HCT116 (cell line): ENCODE results near the gene LRIG1. TPM values are rescaled to one million over a fixed set of nuclear protein-coding genes. Genes with fewer than 3 reads are reported as not detected.

Experiments
- ATAC-seq: fragments of 200-7000 bp; cut with Tn5 transposase; 2 replicates; pipeline ENCODE4 v1.9.1; 2020; ENCODE audit warnings: mild to moderate bottlenecking, moderate library complexity
- BruUV-seq: library from RNA; stranded (reverse); fragments of 400-500 nt; replicated peaks from 2 replicates; lab custom pipeline; 2021; lab: Mats Ljungman, UMichigan
- CTCF ChIA-PET: fragments of 300-600 bp; sonication (Branson Sonifier 250); formaldehyde crosslinking; loops from one replicate; lab custom pipeline; 2021; ENCODE audit warnings: antibody characterized with exemption; lab: Charles Lee
- POLR2A ChIA-PET: fragments of 300-600, 350-600 bp; sonication (Branson Sonifier 250); formaldehyde crosslinking; loops from one replicate; lab custom pipeline; 2021; ENCODE audit warnings: antibody characterized with exemption; lab: Charles Lee
- RAD21 ChIA-PET, 2 experiments: fragments of 300-600 bp; sonication (Branson Sonifier 250); formaldehyde crosslinking; loops; one replicate each; lab custom pipeline; 2023; ENCODE audit warnings: low total read pairs in 2 of 2; ENCODE audit not compliant: uncharacterized antibody in 2 of 2, unreplicated experiment in 2 of 2, low non-redundant PET in 1 of 2; lab: Charles Lee
- DNase-seq: peaks from one replicate; pipeline ENCODE4 v3.0.0-alpha.2; 2010; ENCODE audit warnings: low read depth, low spot score
- H2AFZ ChIP-seq: fragments of 200-600 bp; shearing (Covaris generic), sonication (generic); 2 replicates; pipeline ENCODE4 v1.6.1; 2017; ENCODE audit warnings: low read depth, mixed run types, mixed read lengths, antibody characterized with exemption, low read length; ENCODE audit not compliant: poor library complexity, severe bottlenecking
- H3K27ac ChIP-seq: 2 replicates; pipeline ENCODE4 v1.5.1; 2012; ENCODE audit warnings: low read depth, low read length
- H3K27me3 ChIP-seq: fragments of 200-600 bp; sonication (generic); 2 replicates; pipeline ENCODE4 v1.6.1; 2016; ENCODE audit warnings: mixed run types, low read length, mixed read lengths; ENCODE audit not compliant: insufficient read depth
- H3K36me3 ChIP-seq, 2 experiments: fragments of 200-500 bp in 1 of 2; fragments of 200-600 bp in 1 of 2; sonication (Bioruptor generic) in 1 of 2; sonication (generic) in 1 of 2; 2 replicates each; pipeline versions ENCODE4 v1.5.1 to v1.6.1; 2014 to 2016; ENCODE audit warnings: low read length in 2 of 2, inconsistent platforms in 1 of 2, mixed read lengths in 1 of 2, mixed run types in 1 of 2; ENCODE audit not compliant: insufficient read depth in 2 of 2, control insufficient read depth in 1 of 2
- H3K4me1 ChIP-seq, 2 experiments: fragments of 200-600 bp in 1 of 2; sonication (generic) in 1 of 2; 2 replicates each; pipeline versions ENCODE4 v1.5.1 to v1.6.1; 2012 to 2017; ENCODE audit warnings: low read length in 2 of 2, inconsistent platforms in 1 of 2, mild to moderate bottlenecking in 1 of 2, mixed read lengths in 1 of 2, mixed run types in 1 of 2, moderate library complexity in 1 of 2; ENCODE audit not compliant: insufficient read depth in 2 of 2, control insufficient read depth in 1 of 2
- H3K4me2 ChIP-seq: fragments of 200-600 bp; sonication (generic); 2 replicates; pipeline ENCODE4 v1.6.1; 2017; ENCODE audit warnings: mixed run types, low read length, mixed read lengths
- H3K4me3 ChIP-seq, 2 experiments: fragments of 200-600 bp in 1 of 2; sonication (generic) in 1 of 2; replicated peaks in 1 of 2; 2 replicates each; pipeline ENCODE4 v1.5.1; 2011 to 2016; ENCODE audit warnings: low read length in 2 of 2, control low read depth in 1 of 2, low read depth in 1 of 2, mild to moderate bottlenecking in 1 of 2, mixed read lengths in 1 of 2, mixed run types in 1 of 2
- H3K79me2 ChIP-seq: fragments of 200-600 bp; sonication (generic); 2 replicates; pipeline ENCODE4 v1.6.1; 2017; ENCODE audit warnings: mild to moderate bottlenecking, mixed run types, low read length, moderate library complexity, mixed read lengths; ENCODE audit not compliant: insufficient read depth
- H3K9ac ChIP-seq: fragments of 200-600 bp; sonication (generic); 2 replicates; pipeline ENCODE4 v1.6.1; 2016; ENCODE audit warnings: low read length, mixed read lengths
- H3K9me2 ChIP-seq: fragments of 200-600 bp; sonication (generic), shearing (Covaris generic); 2 replicates; pipeline ENCODE4 v1.6.1; 2017; ENCODE audit warnings: mixed run types, mild to moderate bottlenecking, moderate library complexity; ENCODE audit not compliant: insufficient read depth
- H3K9me3 ChIP-seq, 2 experiments: fragments of 200-500 bp in 1 of 2; fragments of 200-600 bp in 1 of 2; sonication (Bioruptor generic) in 1 of 2; sonication (generic) in 1 of 2; 2 replicates each; pipeline ENCODE4 v1.6.1; 2014 to 2017; ENCODE audit warnings: low read length in 2 of 2, mixed read lengths in 2 of 2, inconsistent platforms in 1 of 2, low read depth in 1 of 2, mild to moderate bottlenecking in 1 of 2, mixed run types in 1 of 2, moderate library complexity in 1 of 2; ENCODE audit not compliant: control insufficient read depth in 1 of 2, insufficient read depth in 1 of 2
- H4K20me1 ChIP-seq: fragments of 200-600 bp; sonication (generic), shearing (Covaris generic); 2 replicates; pipeline ENCODE4 v1.6.1; 2017; ENCODE audit warnings: mixed run types, mild to moderate bottlenecking, moderate library complexity; ENCODE audit not compliant: insufficient read depth
- CBX3 ChIP-seq: IDR thresholded peaks from 2 replicates; pipeline ENCODE4 v1.6.1; 2012; ENCODE audit warnings: low read depth
- EGR1 ChIP-seq: IDR thresholded peaks from 2 replicates; pipeline ENCODE4 v1.6.1; 2012; ENCODE audit warnings: low read depth
- ELF1 ChIP-seq: IDR thresholded peaks from 2 replicates; pipeline ENCODE4 v1.6.1; 2012; ENCODE audit warnings: low read depth, borderline replicate concordance
- EZH2phosphoT487 ChIP-seq: fragments of 200-600 bp; IDR thresholded peaks from 2 replicates; pipeline ENCODE4 v1.6.1; 2018; ENCODE audit warnings: antibody characterized with exemption, borderline replicate concordance
- FOSL1 ChIP-seq: IDR thresholded peaks from 2 replicates; pipeline ENCODE4 v1.6.1; 2012; ENCODE audit warnings: low read depth
- POLR2A ChIP-seq: IDR thresholded peaks from 2 replicates; pipeline ENCODE4 v1.7.0; 2011; ENCODE audit warnings: borderline replicate concordance; ENCODE audit not compliant: insufficient read depth, insufficient read length; ENCODE audit errors: extremely low read depth
- POLR2AphosphoS5 ChIP-seq: IDR thresholded peaks from 2 replicates; pipeline ENCODE4 v1.6.1; 2011; ENCODE audit warnings: mild to moderate bottlenecking, low read depth, low read length, moderate library complexity
- RAD21 ChIP-seq: IDR thresholded peaks from 2 replicates; pipeline ENCODE4 v1.6.1; 2012; ENCODE audit warnings: low read depth, mild to moderate bottlenecking
- SIN3A ChIP-seq: IDR thresholded peaks from 2 replicates; pipeline ENCODE4 v1.6.1; 2012; ENCODE audit warnings: low read depth
- SP1 ChIP-seq: IDR thresholded peaks from 2 replicates; pipeline ENCODE4 v1.6.1; 2012; ENCODE audit warnings: low read depth
- SRF ChIP-seq: IDR thresholded peaks from 2 replicates; pipeline ENCODE4 v1.6.1; 2012; ENCODE audit warnings: low read depth
- TCF7L2 ChIP-seq: IDR thresholded peaks from 2 replicates; pipeline ENCODE4 v1.7.0; 2011; ENCODE audit warnings: borderline replicate concordance, inconsistent platforms; ENCODE audit not compliant: insufficient read depth, insufficient read length; ENCODE audit errors: extremely low read depth
- YY1 ChIP-seq: IDR thresholded peaks from 2 replicates; pipeline ENCODE4 v1.6.1; 2011; ENCODE audit warnings: low read length, low read depth, moderate library complexity, mild to moderate bottlenecking; ENCODE audit not compliant: insufficient replicate concordance; ENCODE audit errors: extremely low read depth
- ZNF274 ChIP-seq: fragments of 200-500 bp; sonication (Bioruptor generic); IDR thresholded peaks from 2 replicates; pipeline ENCODE4 v1.6.1; 2014; ENCODE audit warnings: mild to moderate bottlenecking, low read depth, low read length, inconsistent platforms
- intact Hi-C: fragments of 100-400 bp; cut with micrococcal nuclease; formaldehyde crosslinking; loops from 2 replicates; pipeline ENCODE4 v1.10.0; 2022
- total RNA-seq: library from RNA; stranded (reverse); gene quantifications from one replicate; pipeline ENCODE4 v1.2.1, GENCODE V29; 2021; ENCODE audit not compliant: unreplicated experiment
- TF ChIP-seq, protein P1 (sequence below), 3 experiments: fragments of 200-600 bp in 1 of 3; sonication (generic) in 1 of 3; IDR thresholded peaks in 2 of 3; conservative IDR thresholded peaks in 1 of 3; 2 replicates each; pipeline ENCODE4 v1.5.1; 2012 to 2017; ENCODE audit warnings: low read depth in 2 of 3, low read length in 2 of 3, antibody characterized with exemption in 1 of 3, borderline replicate concordance in 1 of 3, control low read depth in 1 of 3, mild to moderate bottlenecking in 1 of 3, mixed read lengths in 1 of 3, mixed run types in 1 of 3, moderate library complexity in 1 of 3; ENCODE audit not compliant: insufficient read depth in 1 of 3
- TF ChIP-seq, protein P2 (sequence below): IDR thresholded peaks from 2 replicates; pipeline ENCODE4 v1.6.1; 2011; ENCODE audit warnings: mild to moderate bottlenecking, low read length, moderate library complexity; ENCODE audit not compliant: insufficient replicate concordance; ENCODE audit errors: extremely low read depth
- TF ChIP-seq, protein P3 (sequence below): IDR thresholded peaks from 2 replicates; pipeline ENCODE4 v1.6.1; 2012
- TF ChIP-seq, protein P4 (sequence below): IDR thresholded peaks from 2 replicates; pipeline ENCODE4 v1.6.1; 2012; ENCODE audit warnings: low read depth

Gene LRIG1
- total RNA-seq, 1 experiment from 2014 or later: 3.1 TPM

DNA sequence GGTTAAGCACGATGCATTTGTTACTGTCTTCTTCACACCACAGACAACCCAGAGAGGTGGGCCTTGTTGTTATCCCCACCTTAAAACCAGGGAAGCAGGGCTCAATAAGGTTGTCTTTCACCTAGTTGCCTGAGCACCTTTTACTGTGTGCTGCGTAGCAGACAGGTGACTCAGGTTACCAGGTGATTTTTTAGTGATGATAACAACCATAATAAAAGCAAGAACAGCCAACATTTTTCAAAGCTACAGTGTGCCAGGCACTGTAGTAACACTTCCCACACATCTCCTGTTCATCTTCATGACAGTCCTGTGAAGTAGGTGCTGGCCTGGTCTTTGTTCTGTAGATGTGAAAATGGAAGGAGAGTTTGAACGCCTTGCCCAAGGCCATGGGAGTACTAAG, 147.8 kb downstream of the LRIG1 start:
- no peaks in the 10 kb centered on the region for H3K79me2 ChIP-seq
- H3K4me1 ChIP-seq: no peaks in the 10 kb centered on the region
- ATAC-seq: no peak
- H3K36me3 ChIP-seq: no peaks in the 10 kb centered on the region
- H3K4me2 ChIP-seq: no peak overlapping the region
- CTCF ChIA-PET: no interaction called here
- no peak overlapping the region for H3K27ac ChIP-seq
- H3K27me3 ChIP-seq: no peaks in the 10 kb centered on the region
- RAD21 ChIA-PET: no interaction called here
- H3K4me3 ChIP-seq: no peak overlapping the region
- H3K9ac ChIP-seq: no peak overlapping the region
- DNase-seq: no peak
- no peaks in the 10 kb centered on the region for H3K9me2 ChIP-seq
- no peaks in the 10 kb centered on the region for H4K20me1 ChIP-seq
- POLR2A ChIA-PET: no interaction called here
- no TSS peak for BruUV-seq
- TF ChIP-seq FOSL1 (no peak), EGR1 (no peak), ZNF274 (no peak), CBX3 (no peak), ELF1 (no peak), SRF (no peak), RAD21 (no peak), TCF7L2 (no peak), POLR2AphosphoS5 (no peak), YY1 (no peak), SIN3A (no peak), EZH2phosphoT487 (no peak), SP1 (no peak), POLR2A (no peak)
- TF ChIP-seq, protein P1, sequence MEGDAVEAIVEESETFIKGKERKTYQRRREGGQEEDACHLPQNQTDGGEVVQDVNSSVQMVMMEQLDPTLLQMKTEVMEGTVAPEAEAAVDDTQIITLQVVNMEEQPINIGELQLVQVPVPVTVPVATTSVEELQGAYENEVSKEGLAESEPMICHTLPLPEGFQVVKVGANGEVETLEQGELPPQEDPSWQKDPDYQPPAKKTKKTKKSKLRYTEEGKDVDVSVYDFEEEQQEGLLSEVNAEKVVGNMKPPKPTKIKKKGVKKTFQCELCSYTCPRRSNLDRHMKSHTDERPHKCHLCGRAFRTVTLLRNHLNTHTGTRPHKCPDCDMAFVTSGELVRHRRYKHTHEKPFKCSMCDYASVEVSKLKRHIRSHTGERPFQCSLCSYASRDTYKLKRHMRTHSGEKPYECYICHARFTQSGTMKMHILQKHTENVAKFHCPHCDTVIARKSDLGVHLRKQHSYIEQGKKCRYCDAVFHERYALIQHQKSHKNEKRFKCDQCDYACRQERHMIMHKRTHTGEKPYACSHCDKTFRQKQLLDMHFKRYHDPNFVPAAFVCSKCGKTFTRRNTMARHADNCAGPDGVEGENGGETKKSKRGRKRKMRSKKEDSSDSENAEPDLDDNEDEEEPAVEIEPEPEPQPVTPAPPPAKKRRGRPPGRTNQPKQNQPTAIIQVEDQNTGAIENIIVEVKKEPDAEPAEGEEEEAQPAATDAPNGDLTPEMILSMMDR (IDR thresholded peaks at IDR 0.05 in 2 of 3, conservative IDR thresholded peaks at IDR 0.05 in 1 of 3; ENCODE audit: borderline replicate concordance in 1 of 3, insufficient read depth in 1 of 3, low read depth in 2 of 3, low read length in 2 of 3): no peak
- TF ChIP-seq, protein P2, sequence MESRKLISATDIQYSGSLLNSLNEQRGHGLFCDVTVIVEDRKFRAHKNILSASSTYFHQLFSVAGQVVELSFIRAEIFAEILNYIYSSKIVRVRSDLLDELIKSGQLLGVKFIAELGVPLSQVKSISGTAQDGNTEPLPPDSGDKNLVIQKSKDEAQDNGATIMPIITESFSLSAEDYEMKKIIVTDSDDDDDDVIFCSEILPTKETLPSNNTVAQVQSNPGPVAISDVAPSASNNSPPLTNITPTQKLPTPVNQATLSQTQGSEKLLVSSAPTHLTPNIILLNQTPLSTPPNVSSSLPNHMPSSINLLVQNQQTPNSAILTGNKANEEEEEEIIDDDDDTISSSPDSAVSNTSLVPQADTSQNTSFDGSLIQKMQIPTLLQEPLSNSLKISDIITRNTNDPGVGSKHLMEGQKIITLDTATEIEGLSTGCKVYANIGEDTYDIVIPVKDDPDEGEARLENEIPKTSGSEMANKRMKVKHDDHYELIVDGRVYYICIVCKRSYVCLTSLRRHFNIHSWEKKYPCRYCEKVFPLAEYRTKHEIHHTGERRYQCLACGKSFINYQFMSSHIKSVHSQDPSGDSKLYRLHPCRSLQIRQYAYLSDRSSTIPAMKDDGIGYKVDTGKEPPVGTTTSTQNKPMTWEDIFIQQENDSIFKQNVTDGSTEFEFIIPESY: no peak
- TF ChIP-seq, protein P3, sequence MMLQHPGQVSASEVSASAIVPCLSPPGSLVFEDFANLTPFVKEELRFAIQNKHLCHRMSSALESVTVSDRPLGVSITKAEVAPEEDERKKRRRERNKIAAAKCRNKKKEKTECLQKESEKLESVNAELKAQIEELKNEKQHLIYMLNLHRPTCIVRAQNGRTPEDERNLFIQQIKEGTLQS: no peak
- TF ChIP-seq, protein P4, sequence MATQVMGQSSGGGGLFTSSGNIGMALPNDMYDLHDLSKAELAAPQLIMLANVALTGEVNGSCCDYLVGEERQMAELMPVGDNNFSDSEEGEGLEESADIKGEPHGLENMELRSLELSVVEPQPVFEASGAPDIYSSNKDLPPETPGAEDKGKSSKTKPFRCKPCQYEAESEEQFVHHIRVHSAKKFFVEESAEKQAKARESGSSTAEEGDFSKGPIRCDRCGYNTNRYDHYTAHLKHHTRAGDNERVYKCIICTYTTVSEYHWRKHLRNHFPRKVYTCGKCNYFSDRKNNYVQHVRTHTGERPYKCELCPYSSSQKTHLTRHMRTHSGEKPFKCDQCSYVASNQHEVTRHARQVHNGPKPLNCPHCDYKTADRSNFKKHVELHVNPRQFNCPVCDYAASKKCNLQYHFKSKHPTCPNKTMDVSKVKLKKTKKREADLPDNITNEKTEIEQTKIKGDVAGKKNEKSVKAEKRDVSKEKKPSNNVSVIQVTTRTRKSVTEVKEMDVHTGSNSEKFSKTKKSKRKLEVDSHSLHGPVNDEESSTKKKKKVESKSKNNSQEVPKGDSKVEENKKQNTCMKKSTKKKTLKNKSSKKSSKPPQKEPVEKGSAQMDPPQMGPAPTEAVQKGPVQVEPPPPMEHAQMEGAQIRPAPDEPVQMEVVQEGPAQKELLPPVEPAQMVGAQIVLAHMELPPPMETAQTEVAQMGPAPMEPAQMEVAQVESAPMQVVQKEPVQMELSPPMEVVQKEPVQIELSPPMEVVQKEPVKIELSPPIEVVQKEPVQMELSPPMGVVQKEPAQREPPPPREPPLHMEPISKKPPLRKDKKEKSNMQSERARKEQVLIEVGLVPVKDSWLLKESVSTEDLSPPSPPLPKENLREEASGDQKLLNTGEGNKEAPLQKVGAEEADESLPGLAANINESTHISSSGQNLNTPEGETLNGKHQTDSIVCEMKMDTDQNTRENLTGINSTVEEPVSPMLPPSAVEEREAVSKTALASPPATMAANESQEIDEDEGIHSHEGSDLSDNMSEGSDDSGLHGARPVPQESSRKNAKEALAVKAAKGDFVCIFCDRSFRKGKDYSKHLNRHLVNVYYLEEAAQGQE: no peak
- intact Hi-C loops: no loop called here
- no peak overlapping the region for H2AFZ ChIP-seq
- H3K9me3 ChIP-seq: no peaks in the 10 kb centered on the region
